Measurements from ENCODE around the gene OSBPL5.

The OSBPL5 gene

DNA sequence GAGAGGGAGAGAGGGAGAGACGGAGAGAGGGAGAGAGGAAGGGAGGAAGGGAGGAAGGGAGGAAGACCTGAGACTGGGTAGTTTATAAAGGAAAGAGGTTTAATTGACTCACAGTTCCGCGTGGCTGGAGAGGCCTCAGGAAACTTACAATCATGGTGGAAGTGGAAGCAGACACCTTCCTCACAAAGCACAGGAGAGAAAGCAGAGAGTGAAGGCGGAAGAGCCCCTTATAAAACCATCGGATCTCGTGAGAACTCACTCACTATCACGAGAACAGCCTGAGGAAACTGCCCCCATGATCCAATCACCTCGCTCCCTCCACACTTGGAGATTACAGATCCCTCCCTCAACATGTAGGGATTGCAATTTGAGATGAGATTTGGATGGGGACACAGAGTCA, 95.7 kb downstream of the OSBPL5 start:
- TF ChIP-seq, protein P1, sequence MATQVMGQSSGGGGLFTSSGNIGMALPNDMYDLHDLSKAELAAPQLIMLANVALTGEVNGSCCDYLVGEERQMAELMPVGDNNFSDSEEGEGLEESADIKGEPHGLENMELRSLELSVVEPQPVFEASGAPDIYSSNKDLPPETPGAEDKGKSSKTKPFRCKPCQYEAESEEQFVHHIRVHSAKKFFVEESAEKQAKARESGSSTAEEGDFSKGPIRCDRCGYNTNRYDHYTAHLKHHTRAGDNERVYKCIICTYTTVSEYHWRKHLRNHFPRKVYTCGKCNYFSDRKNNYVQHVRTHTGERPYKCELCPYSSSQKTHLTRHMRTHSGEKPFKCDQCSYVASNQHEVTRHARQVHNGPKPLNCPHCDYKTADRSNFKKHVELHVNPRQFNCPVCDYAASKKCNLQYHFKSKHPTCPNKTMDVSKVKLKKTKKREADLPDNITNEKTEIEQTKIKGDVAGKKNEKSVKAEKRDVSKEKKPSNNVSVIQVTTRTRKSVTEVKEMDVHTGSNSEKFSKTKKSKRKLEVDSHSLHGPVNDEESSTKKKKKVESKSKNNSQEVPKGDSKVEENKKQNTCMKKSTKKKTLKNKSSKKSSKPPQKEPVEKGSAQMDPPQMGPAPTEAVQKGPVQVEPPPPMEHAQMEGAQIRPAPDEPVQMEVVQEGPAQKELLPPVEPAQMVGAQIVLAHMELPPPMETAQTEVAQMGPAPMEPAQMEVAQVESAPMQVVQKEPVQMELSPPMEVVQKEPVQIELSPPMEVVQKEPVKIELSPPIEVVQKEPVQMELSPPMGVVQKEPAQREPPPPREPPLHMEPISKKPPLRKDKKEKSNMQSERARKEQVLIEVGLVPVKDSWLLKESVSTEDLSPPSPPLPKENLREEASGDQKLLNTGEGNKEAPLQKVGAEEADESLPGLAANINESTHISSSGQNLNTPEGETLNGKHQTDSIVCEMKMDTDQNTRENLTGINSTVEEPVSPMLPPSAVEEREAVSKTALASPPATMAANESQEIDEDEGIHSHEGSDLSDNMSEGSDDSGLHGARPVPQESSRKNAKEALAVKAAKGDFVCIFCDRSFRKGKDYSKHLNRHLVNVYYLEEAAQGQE (IDR thresholded peaks at IDR 0.05; ENCODE audit: insufficient read depth in 1 of 2, low read depth in 2 of 2, low read length in 2 of 2): no peak
- TF ChIP-seq TAF1 (IDR thresholded peaks at IDR 0.05; ENCODE audit: borderline replicate concordance, insufficient read depth, low read length) (no peak), POLR2AphosphoS5 (IDR thresholded peaks at IDR 0.05; ENCODE audit: low read depth, low read length) (no peak), SIN3A (IDR thresholded peaks at IDR 0.05; ENCODE audit: borderline replicate concordance, insufficient read depth, low read length) (no peak), FOXP2 (optimal IDR thresholded peaks at IDR 0.05; ENCODE audit: borderline replicate concordance, extremely low read depth, extremely low read length, insufficient read depth) (no peak)

DNA sequence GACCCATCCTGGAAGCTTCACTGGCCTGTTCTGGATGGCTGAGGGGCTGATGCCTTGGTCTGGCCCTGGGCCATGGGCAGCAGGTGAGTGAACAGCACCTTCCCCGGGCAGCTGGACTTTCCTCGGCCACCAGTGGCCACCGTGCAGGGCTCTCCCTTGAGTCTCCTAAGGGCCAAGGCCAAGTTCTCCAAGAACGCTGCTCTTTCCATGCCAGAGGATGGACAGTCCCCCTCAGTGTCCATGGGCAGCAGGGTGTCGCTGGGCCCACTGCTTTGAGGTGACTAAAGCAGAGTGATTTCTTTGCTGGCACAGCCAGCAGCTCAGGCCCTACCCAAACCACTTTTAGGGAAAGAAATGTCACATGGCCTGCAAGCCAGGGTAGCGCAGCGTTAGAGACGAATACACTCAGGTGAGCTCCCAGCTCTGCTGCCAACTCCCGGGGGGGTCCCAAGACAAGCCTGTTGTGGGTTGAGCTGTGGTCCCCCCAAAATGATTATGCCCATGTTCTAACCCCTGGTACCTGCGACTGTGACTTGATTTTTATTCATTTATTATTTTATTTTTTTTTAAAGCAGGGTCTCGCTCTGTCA, 104.6 kb downstream of the OSBPL5 start:
- no peak for TF ChIP-seq TAF1 (IDR thresholded peaks at IDR 0.05; ENCODE audit: borderline replicate concordance, insufficient read depth, low read length)
- TF ChIP-seq, protein P1 (IDR thresholded peaks at IDR 0.05; ENCODE audit: insufficient read depth in 1 of 2, low read depth in 2 of 2, low read length in 2 of 2): no peak

DNA sequence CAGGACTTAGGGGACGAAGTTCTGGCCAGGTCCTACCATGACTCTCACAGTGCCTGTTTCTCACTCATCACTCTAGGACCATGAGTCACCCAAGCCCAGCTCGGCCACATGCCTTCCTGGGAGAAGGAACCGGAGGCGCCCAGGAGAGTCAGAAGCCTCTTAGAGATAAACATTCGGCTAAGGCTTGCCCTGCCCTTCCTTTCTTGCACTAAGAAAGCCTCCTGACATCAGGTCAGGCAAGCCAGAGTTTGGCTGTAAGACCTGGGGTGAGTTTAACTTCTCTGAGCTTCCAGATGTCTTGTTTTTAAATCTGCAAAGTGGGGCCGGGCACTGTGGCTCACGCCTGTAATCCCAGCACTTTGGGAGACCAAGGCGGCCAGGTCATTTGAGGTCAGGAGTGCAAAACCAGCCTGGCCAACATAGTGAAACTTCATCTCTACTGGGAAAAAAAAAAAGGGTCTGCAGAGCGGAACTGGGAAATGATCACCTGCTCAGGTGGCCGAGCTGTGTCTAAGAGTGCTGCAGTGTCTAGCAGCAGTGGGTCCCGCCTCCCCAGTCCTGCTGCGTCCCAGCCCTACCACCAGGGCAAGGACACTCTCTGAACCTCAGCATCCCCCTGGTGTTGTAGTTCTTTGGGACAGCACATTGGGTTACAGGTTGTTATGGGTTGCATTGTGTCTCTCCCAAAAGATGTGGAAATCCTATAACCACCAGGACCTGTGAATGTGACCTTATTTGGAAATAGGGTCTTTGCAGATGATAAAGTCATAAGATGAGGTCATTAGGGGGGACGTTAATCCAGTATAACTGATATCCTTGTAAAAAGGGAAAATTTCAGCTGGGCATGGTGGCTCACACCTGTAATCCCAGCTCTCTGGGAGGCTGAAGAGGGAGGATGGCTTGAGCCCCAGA, 106.1 kb downstream of the OSBPL5 start:
- TF ChIP-seq, protein P1 (IDR thresholded peaks at IDR 0.05; ENCODE audit: insufficient read depth in 1 of 2, low read depth in 2 of 2, low read length in 2 of 2): no peak
- no peak for TF ChIP-seq TAF1 (IDR thresholded peaks at IDR 0.05; ENCODE audit: borderline replicate concordance, insufficient read depth, low read length)
- no peak for TF ChIP-seq FOXP2 (optimal IDR thresholded peaks at IDR 0.05; ENCODE audit: borderline replicate concordance, extremely low read depth, extremely low read length, insufficient read depth)
- TF ChIP-seq POLR2AphosphoS5 (IDR thresholded peaks at IDR 0.05; ENCODE audit: low read depth, low read length): no peak
- no peak for TF ChIP-seq SIN3A (IDR thresholded peaks at IDR 0.05; ENCODE audit: borderline replicate concordance, insufficient read depth, low read length)

DNA sequence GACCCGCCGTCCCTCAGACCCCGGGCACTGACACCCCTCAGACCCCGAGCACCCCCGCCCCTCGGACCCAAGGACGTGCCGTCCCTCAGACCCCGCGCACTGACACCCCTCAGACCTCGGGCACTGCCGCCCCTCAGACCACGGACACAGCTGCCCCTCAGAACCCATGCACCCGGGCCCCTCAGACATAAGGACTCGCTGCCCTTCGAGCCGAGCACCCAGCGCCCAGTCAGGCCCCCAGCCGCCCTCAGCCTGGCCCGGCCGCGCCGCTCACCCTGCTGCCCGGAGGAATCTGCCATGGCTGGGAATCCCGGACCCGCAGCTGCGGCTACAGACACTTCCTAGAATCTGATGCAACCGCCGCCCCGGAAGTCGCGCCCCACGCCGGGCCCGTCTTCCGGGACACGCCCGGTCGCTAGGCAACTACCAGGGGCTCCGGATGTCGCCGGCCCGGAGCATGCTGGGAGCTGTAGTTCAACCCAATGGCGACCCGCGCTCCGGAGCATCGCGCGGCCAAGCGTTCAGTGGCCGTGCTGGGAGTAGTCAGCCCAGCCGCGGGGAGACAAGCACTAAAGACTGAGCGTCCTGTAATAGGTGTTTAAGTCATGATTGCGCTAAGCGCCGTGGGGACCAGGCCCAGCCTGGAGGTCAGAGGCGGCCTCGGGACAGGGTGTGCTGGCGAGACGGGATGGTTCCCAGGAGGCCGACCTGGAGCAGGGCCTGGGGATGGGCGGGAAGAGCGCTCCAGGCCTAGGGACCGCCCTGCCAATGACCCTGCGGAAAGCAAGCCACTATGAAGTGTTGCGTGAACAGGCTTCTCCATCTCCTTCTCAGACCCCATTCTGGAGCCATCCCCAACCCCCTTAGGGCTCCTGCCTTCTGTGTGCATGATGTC, 107.8 kb downstream of the OSBPL5 start, which contains the start of gene CARS1:
CARS1 (minus strand) TSS at position 355 of the 895 bp plus-strand sequence; CDS start at position 299, 56 bp downstream.
- TF ChIP-seq TAF1 (IDR thresholded peaks at IDR 0.05; ENCODE audit: borderline replicate concordance, insufficient read depth, low read length): peak; percentile 85
- peak; percentile 84 for TF ChIP-seq POLR2AphosphoS5 (IDR thresholded peaks at IDR 0.05; ENCODE audit: low read depth, low read length)
- TF ChIP-seq SIN3A (IDR thresholded peaks at IDR 0.05; ENCODE audit: borderline replicate concordance, insufficient read depth, low read length): peak; percentile 98
- no peak for TF ChIP-seq FOXP2 (optimal IDR thresholded peaks at IDR 0.05; ENCODE audit: borderline replicate concordance, extremely low read depth, extremely low read length, insufficient read depth)
- TF ChIP-seq, protein P1 (IDR thresholded peaks at IDR 0.05; ENCODE audit: insufficient read depth in 1 of 2, low read depth in 2 of 2, low read length in 2 of 2): peak; percentile 12 to 56; a peak in 1 of 4 replicates

Measured in PFSK-1 (cell line).